SU-DHL-6 (cell line): ENCODE results near the gene LRRC4C.
A peak's percentile ranks its signal among the peaks of the same experiment; 100 is the strongest.

ENCODE experiments used
- H2AFZ ChIP-seq: fragments of 200-600 bp; sonication (generic); 2 replicates; pipeline ENCODE4 v1.6.1; 2014; ENCODE audit warnings: low read depth, mild to moderate bottlenecking, moderate library complexity, mixed read lengths, antibody characterized with exemption, low read length; ENCODE audit not compliant: severe bottlenecking
- H3F3A ChIP-seq: fragments of 200-600 bp; shearing (Covaris generic); 2 replicates; pipeline ENCODE4 v1.6.0; 2016; ENCODE audit warnings: antibody characterized with exemption, mild to moderate bottlenecking; ENCODE audit not compliant: insufficient read depth
- H3K27ac ChIP-seq: fragments of 200-600 bp; sonication (generic); 2 replicates; pipeline ENCODE4 v1.5.1; 2016; ENCODE audit warnings: low read depth, mild to moderate bottlenecking, low read length, moderate library complexity, mixed read lengths
- H3K27me3 ChIP-seq: fragments of 200-600 bp; sonication (generic), shearing (Covaris generic); 2 replicates; pipeline ENCODE4 v1.6.0; 2014; ENCODE audit warnings: mild to moderate bottlenecking, low read length
- H3K36me3 ChIP-seq: fragments of 200-600 bp; sonication (generic); 2 replicates; pipeline ENCODE4 v1.6.1; 2014; ENCODE audit warnings: mild to moderate bottlenecking, low read length, mixed read lengths
- H3K4me2 ChIP-seq: fragments of 300-600, 200-600 bp; shearing (Covaris generic), sonication (generic); 2 replicates; pipeline ENCODE4 v1.6.0; 2014; ENCODE audit warnings: low read length, low read depth, mild to moderate bottlenecking; ENCODE audit not compliant: poor library complexity, severe bottlenecking
- H3K4me3 ChIP-seq: fragments of 200-600 bp; sonication (generic); 2 replicates; pipeline ENCODE4 v1.5.1; 2014; ENCODE audit warnings: antibody characterized with exemption, low read length, mild to moderate bottlenecking, mixed read lengths; ENCODE audit not compliant: insufficient read depth, poor library complexity, severe bottlenecking
- H3K79me2 ChIP-seq: fragments of 200-600 bp; sonication (generic); 2 replicates; pipeline ENCODE4 v1.6.1; 2014; ENCODE audit warnings: mild to moderate bottlenecking, low read length, moderate library complexity; ENCODE audit not compliant: insufficient read depth
- H3K9ac ChIP-seq: fragments of 200-600 bp; sonication (generic); 2 replicates; pipeline ENCODE4 v1.7.0; 2014; ENCODE audit warnings: mild to moderate bottlenecking, low read length
- H3K9me2 ChIP-seq: fragments of 200-600 bp; sonication (generic); replicated peaks from 2 replicates; pipeline ENCODE4 v1.6.1; 2014; ENCODE audit warnings: low read length; ENCODE audit not compliant: insufficient read depth
- H3K9me3 ChIP-seq: fragments of 200-600 bp; sonication (generic); 2 replicates; pipeline ENCODE4 v1.6.1; 2014; ENCODE audit warnings: low read length, mixed read lengths; ENCODE audit not compliant: insufficient read depth
- H4K20me1 ChIP-seq: fragments of 200-600 bp; sonication (generic); 2 replicates; pipeline ENCODE4 v1.6.1; 2014; ENCODE audit warnings: low read depth, mild to moderate bottlenecking, antibody characterized with exemption, low read length, moderate library complexity, mixed read lengths
- EZH2phosphoT487 ChIP-seq: fragments of 200-600 bp; sonication (generic), shearing (Covaris generic); conservative IDR thresholded peaks from 2 replicates; pipeline ENCODE4 v1.6.1; 2018; ENCODE audit warnings: mild to moderate bottlenecking, antibody characterized with exemption, low read length, moderate library complexity, mixed read lengths
- TF ChIP-seq, protein P1 (sequence below): fragments of 200-600 bp; sonication (generic); IDR thresholded peaks from one replicate; pipeline ENCODE4 v1.5.1; 2017; ENCODE audit warnings: antibody characterized with exemption, mild to moderate bottlenecking, low read length, moderate library complexity; ENCODE audit not compliant: insufficient read depth, poor library complexity, severe bottlenecking

The LRRC4C gene

DNA sequence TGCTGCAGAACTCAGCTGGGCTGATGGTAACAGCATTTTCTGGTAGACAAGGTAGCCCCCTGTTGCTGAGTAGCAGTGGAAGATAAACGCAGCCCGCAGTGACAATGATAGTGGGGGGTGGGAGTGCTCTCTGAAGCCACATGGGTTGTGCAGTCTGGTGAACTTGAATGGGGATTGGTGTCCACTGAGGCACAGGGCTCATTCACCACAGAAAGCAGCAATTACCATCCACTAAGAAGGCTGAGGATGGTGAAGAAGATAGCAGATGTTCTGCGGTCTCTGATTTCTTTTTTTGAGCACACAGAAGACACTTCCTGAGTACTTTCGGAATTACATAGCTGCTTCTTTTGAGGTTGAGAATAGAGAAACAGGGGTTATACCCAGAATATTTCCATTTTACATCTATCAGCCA is 150.3 kb downstream of the LRRC4C start:
- H4K20me1 ChIP-seq, result no peaks in the 10 kb centered on the region
- H3K9me3 ChIP-seq, result no peaks in the 10 kb centered on the region
- TF ChIP-seq, protein P1, sequence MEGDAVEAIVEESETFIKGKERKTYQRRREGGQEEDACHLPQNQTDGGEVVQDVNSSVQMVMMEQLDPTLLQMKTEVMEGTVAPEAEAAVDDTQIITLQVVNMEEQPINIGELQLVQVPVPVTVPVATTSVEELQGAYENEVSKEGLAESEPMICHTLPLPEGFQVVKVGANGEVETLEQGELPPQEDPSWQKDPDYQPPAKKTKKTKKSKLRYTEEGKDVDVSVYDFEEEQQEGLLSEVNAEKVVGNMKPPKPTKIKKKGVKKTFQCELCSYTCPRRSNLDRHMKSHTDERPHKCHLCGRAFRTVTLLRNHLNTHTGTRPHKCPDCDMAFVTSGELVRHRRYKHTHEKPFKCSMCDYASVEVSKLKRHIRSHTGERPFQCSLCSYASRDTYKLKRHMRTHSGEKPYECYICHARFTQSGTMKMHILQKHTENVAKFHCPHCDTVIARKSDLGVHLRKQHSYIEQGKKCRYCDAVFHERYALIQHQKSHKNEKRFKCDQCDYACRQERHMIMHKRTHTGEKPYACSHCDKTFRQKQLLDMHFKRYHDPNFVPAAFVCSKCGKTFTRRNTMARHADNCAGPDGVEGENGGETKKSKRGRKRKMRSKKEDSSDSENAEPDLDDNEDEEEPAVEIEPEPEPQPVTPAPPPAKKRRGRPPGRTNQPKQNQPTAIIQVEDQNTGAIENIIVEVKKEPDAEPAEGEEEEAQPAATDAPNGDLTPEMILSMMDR, result no peak
- TF ChIP-seq EZH2phosphoT487, result no peak
- peak overlapping the region; percentile 55 for H3K27ac ChIP-seq
- H3K9me2 ChIP-seq, result no peaks in the 10 kb centered on the region
- no peak overlapping the region for H3K9ac ChIP-seq
- H3K4me3 ChIP-seq, result no peak overlapping the region
- no peaks in the 10 kb centered on the region for H3F3A ChIP-seq
- no peak overlapping the region for H2AFZ ChIP-seq
- H3K27me3 ChIP-seq, result no peaks in the 10 kb centered on the region
- H3K4me2 ChIP-seq, result peak overlapping the region; percentile 20
- no peaks in the 10 kb centered on the region for H3K36me3 ChIP-seq
- no peaks in the 10 kb centered on the region for H3K79me2 ChIP-seq

GRCh38 chr11:41308286-41308685 is 151.2 kb downstream of the LRRC4C start:
- Histone ChIP-seq H3K4me3 (no peak overlapping the region), H3K9me2 (no peaks in the 10 kb centered on the region), H2AFZ (no peak overlapping the region), H3K27ac (peak overlapping the region; percentile 12; the same call in 1 of the 2 replicates), H3K4me2 (peak overlapping the region; percentile 17), H4K20me1 (no peaks in the 10 kb centered on the region), H3K9me3 (no peaks in the 10 kb centered on the region), H3K9ac (no peak overlapping the region), H3K36me3 (no peaks in the 10 kb centered on the region), H3K79me2 (no peaks in the 10 kb centered on the region), H3F3A (no peaks in the 10 kb centered on the region), H3K27me3 (no peaks in the 10 kb centered on the region)
- TF ChIP-seq, protein P1, result no peak
- no peak for TF ChIP-seq EZH2phosphoT487

DNA sequence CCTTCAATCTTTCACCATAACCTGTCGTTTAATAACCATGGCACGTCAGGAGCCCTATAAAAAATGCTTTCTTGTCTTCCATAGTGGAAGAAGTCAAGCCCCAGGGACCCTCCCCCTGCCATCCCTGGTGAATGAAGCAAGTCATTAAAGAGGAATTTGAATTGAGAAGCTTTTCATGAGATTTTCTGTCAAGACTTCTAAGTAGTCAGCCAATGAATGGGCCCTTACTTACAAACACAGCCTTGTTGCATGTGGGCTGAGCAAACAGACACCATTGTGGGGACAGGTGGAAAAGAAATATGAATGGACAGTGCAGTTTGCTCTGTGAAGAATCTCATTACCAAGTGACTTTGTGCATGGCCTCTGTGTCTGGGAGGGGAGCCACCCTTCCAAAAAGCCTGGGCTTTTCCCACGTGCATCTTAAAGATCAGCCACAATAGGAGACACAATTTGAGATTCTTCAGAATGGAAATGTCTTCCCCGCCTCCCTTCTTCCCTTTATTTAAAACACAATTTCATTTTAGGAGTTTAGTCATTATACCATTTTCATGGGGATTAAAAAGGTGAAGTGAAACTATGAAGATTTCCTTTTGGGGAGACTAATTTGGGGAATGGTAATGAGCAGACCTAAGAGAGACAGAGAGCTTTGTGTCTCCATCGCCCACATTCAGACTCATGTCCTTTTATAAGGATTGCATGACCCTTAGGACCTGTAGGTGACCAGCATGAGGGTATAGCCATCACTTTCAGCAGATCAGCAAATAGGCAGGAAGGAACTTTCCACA is 152.0 kb downstream of the LRRC4C start:
- no peaks in the 10 kb centered on the region for H3K36me3 ChIP-seq
- H3K27me3 ChIP-seq, result no peaks in the 10 kb centered on the region
- H3K4me2 ChIP-seq, result peak overlapping the region; percentile 17
- no peaks in the 10 kb centered on the region for H3K9me3 ChIP-seq
- H3K27ac ChIP-seq, result no peak overlapping the region
- H3K9ac ChIP-seq, result no peak overlapping the region
- no peak overlapping the region for H2AFZ ChIP-seq
- H3K9me2 ChIP-seq, result no peaks in the 10 kb centered on the region
- no peaks in the 10 kb centered on the region for H3K79me2 ChIP-seq
- H3F3A ChIP-seq, result no peaks in the 10 kb centered on the region
- no peak overlapping the region for H3K4me3 ChIP-seq
- H4K20me1 ChIP-seq, result no peaks in the 10 kb centered on the region
- TF ChIP-seq, protein P1, result no peak
- no peak for TF ChIP-seq EZH2phosphoT487
